ENCODE results near the gene SLC29A3.

Gene SLC29A3

GRCh38 chr10:71307469-71308085, 11.5 kb upstream of the SLC29A3 start:
- Histone ChIP-seq H3K36me3 (ENCODE audit: low read length) (no peaks in the 10 kb centered on the region), H3K79me2 (ENCODE audit: insufficient read depth, low read length) (no peaks in the 10 kb centered on the region), H3K9me2 (replicated peaks; ENCODE audit: insufficient read depth, low read length) (no peaks in the 10 kb centered on the region), H3K27me3 (ENCODE audit: low read length) (no peaks in the 10 kb centered on the region), H4K20me1 (ENCODE audit: low read depth, low read length) (no peaks in the 10 kb centered on the region), H3F3A (ENCODE audit: insufficient read depth) (no peaks in the 10 kb centered on the region), H3K4me3 (ENCODE audit: insufficient read depth, low read length, poor library complexity, severe bottlenecking) (no peak overlapping the region), H3K27ac (ENCODE audit: low read depth, low read length) (no peak overlapping the region), H3K9me3 (ENCODE audit: insufficient read depth, low read length) (no peaks in the 10 kb centered on the region), H3K4me2 (ENCODE audit: low read depth, low read length, poor library complexity, severe bottlenecking) (no peak overlapping the region), H2AFZ (ENCODE audit: low read depth, low read length, severe bottlenecking) (no peak overlapping the region), H3K9ac (ENCODE audit: low read length) (no peak overlapping the region)
- TF ChIP-seq EZH2phosphoT487 (conservative IDR thresholded peaks at IDR 0.05; ENCODE audit: low read length) (no peak), CTCF (IDR thresholded peaks at IDR 0.05; ENCODE audit: insufficient read depth, low read length, poor library complexity, severe bottlenecking) (no peak)

DNA sequence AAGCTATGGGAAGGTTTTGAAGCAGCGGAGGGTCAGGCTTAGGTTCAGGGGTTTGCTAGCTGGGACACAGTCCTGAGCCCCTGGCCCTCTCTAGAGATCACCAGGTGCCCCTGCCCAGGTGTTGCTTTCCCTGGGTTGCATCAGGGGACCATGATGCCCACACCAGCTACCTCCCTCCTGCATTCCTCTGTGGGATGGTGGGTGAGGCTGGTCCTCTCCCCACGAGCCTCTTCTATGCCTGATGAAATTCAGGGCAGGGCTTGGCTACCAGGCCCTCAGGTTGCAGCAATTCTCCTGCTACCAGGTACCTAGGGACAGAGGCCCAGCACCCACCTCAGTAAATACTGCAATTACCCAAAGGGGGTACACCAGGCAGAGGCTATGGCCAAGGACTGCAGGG, 10.8 kb upstream of the SLC29A3 start:
- no peak overlapping the region for H2AFZ ChIP-seq (ENCODE audit: low read depth, low read length, severe bottlenecking)
- no peak overlapping the region for H3K4me3 ChIP-seq (ENCODE audit: insufficient read depth, low read length, poor library complexity, severe bottlenecking)
- no peaks in the 10 kb centered on the region for H3K9me2 ChIP-seq (replicated peaks; ENCODE audit: insufficient read depth, low read length)
- TF ChIP-seq EZH2phosphoT487 (conservative IDR thresholded peaks at IDR 0.05; ENCODE audit: low read length) (no peak), CTCF (IDR thresholded peaks at IDR 0.05; ENCODE audit: insufficient read depth, low read length, poor library complexity, severe bottlenecking) (no peak)
- H3K27ac ChIP-seq (ENCODE audit: low read depth, low read length) = no peak overlapping the region
- no peaks in the 10 kb centered on the region for H3K9me3 ChIP-seq (ENCODE audit: insufficient read depth, low read length)
- H3K27me3 ChIP-seq (ENCODE audit: low read length) = no peaks in the 10 kb centered on the region
- H4K20me1 ChIP-seq (ENCODE audit: low read depth, low read length) = no peaks in the 10 kb centered on the region
- H3K36me3 ChIP-seq (ENCODE audit: low read length) = no peaks in the 10 kb centered on the region
- H3K79me2 ChIP-seq (ENCODE audit: insufficient read depth, low read length) = no peaks in the 10 kb centered on the region
- H3K4me2 ChIP-seq (ENCODE audit: low read depth, low read length, poor library complexity, severe bottlenecking) = no peak overlapping the region
- H3K9ac ChIP-seq (ENCODE audit: low read length) = no peak overlapping the region
- H3F3A ChIP-seq (ENCODE audit: insufficient read depth) = no peaks in the 10 kb centered on the region

GRCh38 chr10:71308985-71309384, 10.1 kb upstream of the SLC29A3 start:
- Histone ChIP-seq H3K9me3 (ENCODE audit: insufficient read depth, low read length) (no peaks in the 10 kb centered on the region), H3K9ac (ENCODE audit: low read length) (no peak overlapping the region), H3F3A (ENCODE audit: insufficient read depth) (no peaks in the 10 kb centered on the region), H3K27me3 (ENCODE audit: low read length) (no peaks in the 10 kb centered on the region), H2AFZ (ENCODE audit: low read depth, low read length, severe bottlenecking) (no peak overlapping the region), H3K27ac (ENCODE audit: low read depth, low read length) (no peak overlapping the region), H3K36me3 (ENCODE audit: low read length) (no peaks in the 10 kb centered on the region), H3K79me2 (ENCODE audit: insufficient read depth, low read length) (no peaks in the 10 kb centered on the region), H4K20me1 (ENCODE audit: low read depth, low read length) (no peaks in the 10 kb centered on the region), H3K9me2 (replicated peaks; ENCODE audit: insufficient read depth, low read length) (no peaks in the 10 kb centered on the region), H3K4me2 (ENCODE audit: low read depth, low read length, poor library complexity, severe bottlenecking) (no peak overlapping the region), H3K4me3 (ENCODE audit: insufficient read depth, low read length, poor library complexity, severe bottlenecking) (no peak overlapping the region)
- TF ChIP-seq EZH2phosphoT487 (conservative IDR thresholded peaks at IDR 0.05; ENCODE audit: low read length) (no peak), CTCF (IDR thresholded peaks at IDR 0.05; ENCODE audit: insufficient read depth, low read length, poor library complexity, severe bottlenecking) (no peak)
